Inferior parietal cortex (tissue), 1 donor: ENCODE measurements around the gene NFATC2IP.
"Not testable (repeated sequence)": the region's sequence is repeated elsewhere in the genome, so short reads cannot be mapped to it uniquely, and the experiment has no call there.

Experiments used
- DNase-seq: peaks from one replicate; pipeline ENCODE4 v3.0.0-alpha.2; 2016; ENCODE audit errors: extremely low spot score

NFATC2IP gene

GRCh38 chr16:28998837-28999236 is 48.1 kb downstream of the NFATC2IP start:
- DNase-seq: no peak

DNA sequence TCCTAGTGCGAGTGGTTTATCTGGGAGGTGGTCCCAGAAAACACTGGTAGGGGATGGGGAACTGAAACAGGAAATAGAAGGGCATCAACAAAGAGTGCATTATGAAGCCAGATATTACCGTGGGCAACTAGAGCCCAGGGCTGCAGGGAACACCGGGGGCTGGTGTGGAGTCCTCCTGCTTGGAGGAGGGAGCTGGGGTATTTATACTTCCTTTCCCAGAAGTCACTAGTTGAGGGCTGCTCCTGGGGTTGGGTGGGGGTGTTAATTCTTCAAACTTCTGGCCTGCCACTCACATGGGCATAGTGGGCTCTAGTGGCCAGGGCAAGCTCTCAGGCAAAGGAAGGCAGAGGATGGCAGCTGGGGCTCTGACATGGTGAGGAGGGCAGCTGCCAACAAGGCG is 48.8 kb downstream of the NFATC2IP start:
- no peak for DNase-seq

- no peak for DNase-seq
Observed at GRCh38 chr16:29000019-29000418, 49.3 kb downstream of the NFATC2IP start.

GRCh38 chr16:29004496-29005139 is 53.9 kb downstream of the NFATC2IP start:
- not testable (repeated sequence) for DNase-seq

DNA sequence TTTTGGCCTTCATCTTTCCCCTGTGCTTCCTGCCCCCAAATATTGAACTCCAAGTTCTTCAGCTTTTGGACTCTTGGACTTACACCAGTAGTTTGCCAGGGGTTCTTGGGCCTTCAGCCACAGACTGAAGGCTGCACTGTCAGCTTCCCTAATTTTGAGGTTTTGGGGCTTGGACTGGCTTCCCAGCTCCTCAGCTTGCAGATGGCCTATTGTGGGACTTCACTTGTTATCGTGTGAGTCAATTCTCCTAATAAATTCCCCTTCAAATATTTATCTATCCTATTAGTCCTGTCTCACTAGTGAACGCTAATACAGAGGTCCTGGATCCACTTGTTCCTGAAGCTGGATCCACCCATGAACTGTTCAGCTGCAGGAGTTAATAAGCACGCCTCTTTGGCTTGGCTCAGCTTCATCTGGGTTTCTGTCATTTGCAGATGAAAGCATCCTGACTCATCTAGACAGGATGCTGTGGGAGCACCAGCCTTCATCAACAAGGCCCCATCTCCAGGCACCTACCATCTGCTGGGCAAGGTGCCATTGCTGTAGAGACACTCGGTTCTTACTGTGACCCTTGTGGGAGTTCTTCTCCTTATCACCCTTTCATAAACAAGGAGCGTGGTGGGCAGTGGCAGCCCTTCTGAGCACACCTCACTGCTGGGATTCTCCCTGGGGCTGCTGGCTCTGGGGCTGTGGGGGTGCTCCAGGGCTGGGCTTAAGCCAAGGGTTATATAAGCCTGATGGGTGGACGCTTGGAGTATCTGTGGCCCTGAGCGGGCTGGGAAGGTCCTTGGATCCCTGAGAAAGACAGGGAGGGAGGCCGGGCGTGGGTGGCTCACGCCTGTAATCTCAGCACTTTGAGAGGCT is 57.2 kb downstream of the NFATC2IP start:
- DNase-seq: no peak

DNA sequence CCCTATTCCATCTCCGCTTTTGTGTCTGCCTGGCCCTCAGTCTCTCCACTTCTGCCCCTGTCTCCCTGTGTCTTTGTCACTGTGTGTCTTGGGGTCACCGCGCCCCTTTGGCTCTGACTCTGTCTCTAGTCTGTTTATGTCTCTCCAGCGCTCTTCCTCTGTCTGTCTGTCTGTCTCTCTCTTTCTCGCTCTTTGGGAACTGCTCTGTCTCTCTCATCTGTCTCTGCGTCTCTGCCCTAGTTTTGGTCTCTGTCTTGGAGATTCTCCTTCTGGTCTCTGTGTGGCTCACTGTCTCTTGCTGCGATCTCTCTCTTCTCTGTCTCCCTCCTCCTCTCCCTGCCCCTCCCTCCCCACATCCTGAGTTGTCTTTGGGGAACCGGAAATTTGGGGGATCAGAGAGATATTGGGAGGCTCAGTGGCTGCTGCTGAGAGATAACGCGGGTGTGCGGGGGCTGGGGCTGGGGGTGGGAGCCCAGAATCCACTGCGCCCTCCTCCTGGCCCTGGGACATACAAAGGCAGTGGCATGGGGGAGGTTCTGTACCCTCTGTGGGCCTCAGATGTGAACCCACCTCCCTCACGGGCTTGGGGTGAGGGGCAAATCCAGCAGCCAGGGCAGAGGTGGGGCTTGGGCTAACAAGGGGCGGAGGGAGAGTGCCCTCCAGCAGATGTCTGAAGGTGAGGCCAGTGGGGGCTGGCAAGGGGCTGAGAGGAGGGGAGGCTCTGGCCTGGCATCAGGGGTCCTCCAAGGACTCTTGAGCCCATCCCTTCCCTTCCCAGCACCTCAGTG is 58.5 kb downstream of the NFATC2IP start:
- DNase-seq: no peak

DNA sequence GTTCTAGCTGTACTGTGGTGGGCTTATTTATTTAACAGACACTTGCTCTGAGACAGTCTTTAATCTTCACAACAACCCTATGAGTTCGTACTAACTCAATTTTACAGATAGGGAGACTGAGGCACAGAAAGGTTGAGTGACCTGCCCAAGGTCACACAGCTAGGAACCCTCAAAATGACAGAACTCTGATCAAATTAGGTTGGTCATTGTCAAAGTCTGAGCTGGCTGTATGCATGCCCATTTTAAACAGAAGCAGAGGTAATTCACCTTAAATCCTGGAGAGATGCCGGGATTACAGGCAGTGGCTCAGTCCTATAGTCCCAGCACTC is 59.1 kb downstream of the NFATC2IP start:
- DNase-seq: no peak

DNA sequence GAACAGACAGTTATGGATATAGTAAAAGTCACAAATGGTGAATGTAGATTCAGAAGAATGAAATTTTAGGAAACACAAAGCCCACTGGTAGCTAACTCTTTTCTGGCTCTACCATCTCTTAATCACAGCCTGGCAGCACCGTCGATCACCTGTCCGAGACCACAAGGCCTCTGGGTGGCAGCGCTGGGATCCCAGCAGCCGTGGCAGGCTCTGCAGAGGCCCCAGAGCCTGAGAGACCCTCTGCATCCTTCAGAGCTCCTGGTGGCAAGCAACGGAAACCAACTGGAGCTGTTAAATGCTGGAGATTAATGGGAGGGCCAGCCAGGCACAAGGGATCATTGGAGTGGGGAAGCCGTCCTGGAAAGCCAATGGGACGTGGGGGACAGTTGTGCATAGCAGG is 60.4 kb downstream of the NFATC2IP start:
- DNase-seq: no peak

GRCh38 chr16:29011851-29012250 is 61.1 kb downstream of the NFATC2IP start:
- DNase-seq: no peak

- DNase-seq: no peak
Observed at GRCh38 chr16:29012913-29013553, 62.3 kb downstream of the NFATC2IP start.

- DNase-seq: no peak
Observed at GRCh38 chr16:29014561-29015069, 63.9 kb downstream of the NFATC2IP start.
